ENCODE results near the gene CIT. TPM values are rescaled to one million over a fixed set of nuclear protein-coding genes. Genes with fewer than 3 reads are reported as not detected.

Gene CIT
- total RNA-seq, 2 donors from 2014 or later, result 0.95 to 2.3 TPM

- Histone ChIP-seq H3K36me3 (no peaks in the 10 kb centered on the region), H3K27ac (no peak overlapping the region), H3K4me3 (no peak overlapping the region), H3K9me3 (no peaks in the 10 kb centered on the region), H3K27me3 (replicated peaks; ENCODE audit: insufficient read depth) (no peaks in the 10 kb centered on the region), H3K4me1 (ENCODE audit: control insufficient read depth in 1 of 2, low read depth in 2 of 2) (no peaks in the 10 kb centered on the region)
- DNase-seq (ENCODE audit: low spot score) (no peak), ATAC-seq (ENCODE audit: insufficient number of reproducible peaks, low FRiP score, low read depth) (no peak)
- TF ChIP-seq CTCF (IDR thresholded peaks at IDR 0.05), result no peak
Measured at GRCh38 chr12:119704065-119704747, 172.9 kb downstream of the CIT start.

- no peak for ATAC-seq (ENCODE audit: insufficient number of reproducible peaks, low FRiP score, low read depth)
- Histone ChIP-seq H3K9me3 (no peaks in the 10 kb centered on the region), H3K4me1 (ENCODE audit: control insufficient read depth in 1 of 2, low read depth in 2 of 2) (no peaks in the 10 kb centered on the region), H3K27me3 (replicated peaks; ENCODE audit: insufficient read depth) (no peaks in the 10 kb centered on the region), H3K36me3 (no peaks in the 10 kb centered on the region), H3K4me3 (no peak overlapping the region), H3K27ac (no peak overlapping the region)
- no peak for TF ChIP-seq CTCF (IDR thresholded peaks at IDR 0.05)
- DNase-seq (ENCODE audit: low spot score), result no peak
Measured at GRCh38 chr12:119700078-119700477, 177.0 kb downstream of the CIT start.

- no peak overlapping the region for H3K4me3 ChIP-seq
- ATAC-seq (ENCODE audit: insufficient number of reproducible peaks, low FRiP score, low read depth) (no peak), DNase-seq (ENCODE audit: low spot score) (no peak)
- H3K36me3 ChIP-seq, result no peaks in the 10 kb centered on the region
- no peaks in the 10 kb centered on the region for H3K9me3 ChIP-seq
- no peak for TF ChIP-seq CTCF (IDR thresholded peaks at IDR 0.05)
- H3K4me1 ChIP-seq (ENCODE audit: control insufficient read depth in 1 of 2, low read depth in 2 of 2), result no peaks in the 10 kb centered on the region
- H3K27me3 ChIP-seq (replicated peaks; ENCODE audit: insufficient read depth), result no peaks in the 10 kb centered on the region
- no peak overlapping the region for H3K27ac ChIP-seq
Measured at GRCh38 chr12:119699199-119699760, 177.8 kb downstream of the CIT start.

- no peak for DNase-seq (ENCODE audit: low spot score)
- H3K36me3 ChIP-seq, result no peaks in the 10 kb centered on the region
- no peaks in the 10 kb centered on the region for H3K27me3 ChIP-seq (replicated peaks; ENCODE audit: insufficient read depth)
- no peak for TF ChIP-seq CTCF (IDR thresholded peaks at IDR 0.05)
- H3K27ac ChIP-seq, result no peak overlapping the region
- H3K4me1 ChIP-seq (ENCODE audit: control insufficient read depth in 1 of 2, low read depth in 2 of 2), result peaks cover 0 to 4% of the 10 kb centered on the region in 2 donors
- ATAC-seq (ENCODE audit: insufficient number of reproducible peaks, low FRiP score, low read depth), result no peak
- H3K4me3 ChIP-seq, result no peak overlapping the region
- no peaks in the 10 kb centered on the region for H3K9me3 ChIP-seq
Measured at GRCh38 chr12:119696943-119697342, 180.2 kb downstream of the CIT start.

- DNase-seq (ENCODE audit: low spot score) (no peak), ATAC-seq (ENCODE audit: insufficient number of reproducible peaks, low FRiP score, low read depth) (no peak)
- no peaks in the 10 kb centered on the region for H3K36me3 ChIP-seq
- H3K27me3 ChIP-seq (replicated peaks; ENCODE audit: insufficient read depth), result no peaks in the 10 kb centered on the region
- no peaks in the 10 kb centered on the region for H3K9me3 ChIP-seq
- no peak for TF ChIP-seq CTCF (IDR thresholded peaks at IDR 0.05)
- no peak overlapping the region for H3K27ac ChIP-seq
- H3K4me3 ChIP-seq, result no peak overlapping the region
- H3K4me1 ChIP-seq (ENCODE audit: control insufficient read depth in 1 of 2, low read depth in 2 of 2), result peaks cover 0 to 4% of the 10 kb centered on the region in 2 donors
Measured at GRCh38 chr12:119695034-119695433, 182.1 kb downstream of the CIT start.
